ENCODE results near the gene SNX15.

Gene SNX15

GRCh38 chr11:65059523-65059922 lies 32.3 kb downstream of the SNX15 start:
- no peak overlapping the region for H3K27ac Mint-ChIP-seq
- no peak for TF ChIP-seq CTCF (IDR thresholded peaks at IDR 0.05; ENCODE audit: unreplicated experiment in 3 of 3)
- H3K4me3 Mint-ChIP-seq = no peak overlapping the region
- no peaks in the 10 kb centered on the region for H3K36me3 Mint-ChIP-seq (ENCODE audit: low read depth)
- no peaks in the 10 kb centered on the region for H3K9me3 Mint-ChIP-seq
- peaks cover 6% of the 10 kb centered on the region for H3K27me3 Mint-ChIP-seq (ENCODE audit: low read depth)
- H3K4me1 Mint-ChIP-seq = no peaks in the 10 kb centered on the region

GRCh38 chr11:65059959-65060824 lies 33.0 kb downstream of the SNX15 start:
- TF ChIP-seq CTCF (IDR thresholded peaks at IDR 0.05; ENCODE audit: unreplicated experiment in 3 of 3) = no peak
- peaks cover 6% of the 10 kb centered on the region for H3K27me3 Mint-ChIP-seq (ENCODE audit: low read depth)
- H3K36me3 Mint-ChIP-seq (ENCODE audit: low read depth) = no peaks in the 10 kb centered on the region
- no peaks in the 10 kb centered on the region for H3K4me1 Mint-ChIP-seq
- no peak overlapping the region for H3K4me3 Mint-ChIP-seq
- no peaks in the 10 kb centered on the region for H3K9me3 Mint-ChIP-seq
- H3K27ac Mint-ChIP-seq = no peak overlapping the region

- Mint-ChIP-seq H3K4me1 (no peaks in the 10 kb centered on the region), H3K4me3 (no peak overlapping the region), H3K27ac (no peak overlapping the region), H3K36me3 (ENCODE audit: low read depth) (no peaks in the 10 kb centered on the region), H3K9me3 (no peaks in the 10 kb centered on the region), H3K27me3 (ENCODE audit: low read depth) (peaks cover 3% of the 10 kb centered on the region)
- TF ChIP-seq CTCF (IDR thresholded peaks at IDR 0.05; ENCODE audit: unreplicated experiment in 3 of 3) = no peak
Observed at GRCh38 chr11:65060913-65061408, 33.7 kb downstream of the SNX15 start.

- no peak for TF ChIP-seq CTCF (IDR thresholded peaks at IDR 0.05; ENCODE audit: unreplicated experiment in 3 of 3)
- H3K27me3 Mint-ChIP-seq (ENCODE audit: low read depth) = no peaks in the 10 kb centered on the region
- H3K9me3 Mint-ChIP-seq = no peaks in the 10 kb centered on the region
- H3K4me3 Mint-ChIP-seq = no peak overlapping the region
- no peaks in the 10 kb centered on the region for H3K36me3 Mint-ChIP-seq (ENCODE audit: low read depth)
- H3K4me1 Mint-ChIP-seq = no peaks in the 10 kb centered on the region
- H3K27ac Mint-ChIP-seq = no peak overlapping the region
Observed at GRCh38 chr11:65063532-65063931, 36.3 kb downstream of the SNX15 start.

- H3K4me3 Mint-ChIP-seq = no peak overlapping the region
Observed at GRCh38 chr11:65064847-65065240, 37.6 kb downstream of the SNX15 start.

More at GRCh38 chr11:65064847-65065240, 37.6 kb downstream of the SNX15 start:
- Mint-ChIP-seq H3K27ac (no peak overlapping the region), H3K9me3 (no peaks in the 10 kb centered on the region), H3K27me3 (ENCODE audit: low read depth) (no peaks in the 10 kb centered on the region), H3K4me1 (no peaks in the 10 kb centered on the region), H3K36me3 (ENCODE audit: low read depth) (no peaks in the 10 kb centered on the region)
- no peak for TF ChIP-seq CTCF (IDR thresholded peaks at IDR 0.05; ENCODE audit: unreplicated experiment in 3 of 3)

Measured in nephron (organoid).